ENCODE data around the gene CERS4. TPM values are rescaled to one million over a fixed set of nuclear protein-coding genes. Genes with fewer than 3 reads are reported as not detected.
A peak's percentile ranks its signal among the peaks of the same experiment; 100 is the strongest.

CERS4 gene
- total and polyA plus RNA-seq, 2 donors from 2014 or later, result 36.5 to 65.5 TPM

DNA sequence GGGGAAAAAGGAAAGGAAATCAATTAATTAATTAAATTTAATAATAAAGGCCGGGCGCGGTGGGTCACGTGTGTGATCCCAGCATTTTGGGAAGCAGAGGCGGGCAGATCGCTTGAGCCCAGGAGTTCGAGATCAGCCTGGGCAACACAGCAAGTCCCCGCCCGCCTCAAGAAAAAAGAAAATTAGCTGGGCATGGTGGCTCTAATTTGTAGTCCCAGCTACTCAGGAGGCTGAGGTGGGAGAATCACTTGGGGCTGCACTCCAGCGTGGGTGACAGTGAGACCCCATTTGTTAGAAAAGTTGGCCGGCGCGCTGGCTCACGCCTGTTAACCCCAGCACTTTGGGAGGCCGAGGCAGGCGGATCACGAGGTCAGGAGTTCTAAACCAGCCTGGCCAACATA is 99.7 kb downstream of the CERS4 start:
- no peaks in the 10 kb centered on the region for H3K9me3 ChIP-seq (ENCODE audit: control insufficient read depth in 2 of 3, insufficient read depth in 1 of 3, low read length in 3 of 3)
- TF ChIP-seq, protein P1, sequence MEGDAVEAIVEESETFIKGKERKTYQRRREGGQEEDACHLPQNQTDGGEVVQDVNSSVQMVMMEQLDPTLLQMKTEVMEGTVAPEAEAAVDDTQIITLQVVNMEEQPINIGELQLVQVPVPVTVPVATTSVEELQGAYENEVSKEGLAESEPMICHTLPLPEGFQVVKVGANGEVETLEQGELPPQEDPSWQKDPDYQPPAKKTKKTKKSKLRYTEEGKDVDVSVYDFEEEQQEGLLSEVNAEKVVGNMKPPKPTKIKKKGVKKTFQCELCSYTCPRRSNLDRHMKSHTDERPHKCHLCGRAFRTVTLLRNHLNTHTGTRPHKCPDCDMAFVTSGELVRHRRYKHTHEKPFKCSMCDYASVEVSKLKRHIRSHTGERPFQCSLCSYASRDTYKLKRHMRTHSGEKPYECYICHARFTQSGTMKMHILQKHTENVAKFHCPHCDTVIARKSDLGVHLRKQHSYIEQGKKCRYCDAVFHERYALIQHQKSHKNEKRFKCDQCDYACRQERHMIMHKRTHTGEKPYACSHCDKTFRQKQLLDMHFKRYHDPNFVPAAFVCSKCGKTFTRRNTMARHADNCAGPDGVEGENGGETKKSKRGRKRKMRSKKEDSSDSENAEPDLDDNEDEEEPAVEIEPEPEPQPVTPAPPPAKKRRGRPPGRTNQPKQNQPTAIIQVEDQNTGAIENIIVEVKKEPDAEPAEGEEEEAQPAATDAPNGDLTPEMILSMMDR (IDR thresholded peaks at IDR 0.05; ENCODE audit: borderline replicate concordance, extremely low read depth, insufficient read depth), result no peak
- peaks cover 0 to 20% (median 0%) of the 10 kb centered on the region in 3 donors for H3K4me1 ChIP-seq (ENCODE audit: control insufficient read depth in 2 of 3, insufficient read depth in 2 of 3, low read depth in 1 of 3, low read length in 3 of 3)
- H3K9ac ChIP-seq (ENCODE audit: low read length in 3 of 3), result no peak overlapping the region
- FAIRE-seq, result no peak
- no peak overlapping the region for H3K27ac ChIP-seq (ENCODE audit: low read depth in 2 of 2, low read length in 2 of 2)
- H3K4me3 ChIP-seq (ENCODE audit: low read length in 3 of 3), result peak overlapping the region in 2 of 3 donors; percentile 59 to 82
- intact Hi-C loops (cut with DNase I), result no loop called here
- H3K36me3 ChIP-seq (ENCODE audit: control insufficient read depth in 2 of 3, insufficient read depth in 3 of 3, low read length in 3 of 3), result peaks cover 0 to 4% (median 3%) of the 10 kb centered on the region in 3 donors
- H3K27me3 ChIP-seq (ENCODE audit: control insufficient read depth, insufficient read depth, low read length), result no peaks in the 10 kb centered on the region
- peak in 1 of 5 donors; percentile 36 for DNase-seq

DNA sequence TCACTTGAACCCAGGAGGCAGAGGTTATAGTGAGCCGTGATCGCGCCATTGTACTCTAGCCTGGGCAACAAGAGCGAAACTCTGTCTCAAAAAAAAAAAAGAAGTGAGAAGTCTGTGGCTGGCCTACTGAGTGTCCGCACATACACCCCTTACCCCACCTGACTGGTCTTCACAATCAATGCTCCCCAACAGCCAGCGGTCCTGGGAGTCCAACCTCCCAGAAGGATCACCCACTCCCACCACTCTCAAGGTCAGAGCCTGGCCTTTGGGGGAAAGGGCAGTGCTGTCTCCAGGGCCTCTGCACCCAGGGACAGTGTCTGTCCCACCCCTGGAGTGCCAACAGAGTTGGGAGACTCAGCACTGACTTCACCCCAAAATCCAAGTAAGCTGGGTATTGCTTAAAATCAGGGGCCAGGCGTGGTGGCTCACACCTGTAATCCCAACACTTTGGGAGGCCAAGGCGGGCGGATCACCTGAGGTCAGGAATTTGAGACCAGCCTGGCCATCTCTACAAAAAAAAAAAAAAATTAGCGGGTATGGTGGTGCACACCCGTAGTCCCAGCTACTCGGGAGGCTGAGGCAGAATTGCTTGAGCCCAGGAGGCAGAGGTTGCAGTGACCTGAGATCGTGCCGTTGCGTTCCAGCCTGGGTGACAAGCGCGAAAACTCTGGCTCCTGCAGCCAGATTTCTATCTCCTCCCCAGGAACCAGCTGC is 101.3 kb downstream of the CERS4 start:
- H3K36me3 ChIP-seq (ENCODE audit: control insufficient read depth in 2 of 3, insufficient read depth in 3 of 3, low read length in 3 of 3), result peaks cover 3 to 13% (median 12%) of the 10 kb centered on the region in 3 donors
- intact Hi-C loops (cut with DNase I), result no loop called here
- TF ChIP-seq, protein P1 (IDR thresholded peaks at IDR 0.05; ENCODE audit: borderline replicate concordance, extremely low read depth, insufficient read depth), result no peak
- H3K9ac ChIP-seq (ENCODE audit: low read length in 3 of 3), result no peak overlapping the region
- H3K4me3 ChIP-seq (ENCODE audit: low read length in 3 of 3), result no peak overlapping the region
- DNase-seq (peak in 1 of 5 donors; percentile 22), FAIRE-seq (no peak)
- H3K9me3 ChIP-seq (ENCODE audit: control insufficient read depth in 2 of 3, insufficient read depth in 1 of 3, low read length in 3 of 3), result no peaks in the 10 kb centered on the region
- H3K27ac ChIP-seq (ENCODE audit: low read depth in 2 of 2, low read length in 2 of 2), result no peak overlapping the region
- H3K4me1 ChIP-seq (ENCODE audit: control insufficient read depth in 2 of 3, insufficient read depth in 2 of 3, low read depth in 1 of 3, low read length in 3 of 3), result peaks cover 0 to 20% (median 0%) of the 10 kb centered on the region in 3 donors
- H3K27me3 ChIP-seq (ENCODE audit: control insufficient read depth, insufficient read depth, low read length), result no peaks in the 10 kb centered on the region

DNA sequence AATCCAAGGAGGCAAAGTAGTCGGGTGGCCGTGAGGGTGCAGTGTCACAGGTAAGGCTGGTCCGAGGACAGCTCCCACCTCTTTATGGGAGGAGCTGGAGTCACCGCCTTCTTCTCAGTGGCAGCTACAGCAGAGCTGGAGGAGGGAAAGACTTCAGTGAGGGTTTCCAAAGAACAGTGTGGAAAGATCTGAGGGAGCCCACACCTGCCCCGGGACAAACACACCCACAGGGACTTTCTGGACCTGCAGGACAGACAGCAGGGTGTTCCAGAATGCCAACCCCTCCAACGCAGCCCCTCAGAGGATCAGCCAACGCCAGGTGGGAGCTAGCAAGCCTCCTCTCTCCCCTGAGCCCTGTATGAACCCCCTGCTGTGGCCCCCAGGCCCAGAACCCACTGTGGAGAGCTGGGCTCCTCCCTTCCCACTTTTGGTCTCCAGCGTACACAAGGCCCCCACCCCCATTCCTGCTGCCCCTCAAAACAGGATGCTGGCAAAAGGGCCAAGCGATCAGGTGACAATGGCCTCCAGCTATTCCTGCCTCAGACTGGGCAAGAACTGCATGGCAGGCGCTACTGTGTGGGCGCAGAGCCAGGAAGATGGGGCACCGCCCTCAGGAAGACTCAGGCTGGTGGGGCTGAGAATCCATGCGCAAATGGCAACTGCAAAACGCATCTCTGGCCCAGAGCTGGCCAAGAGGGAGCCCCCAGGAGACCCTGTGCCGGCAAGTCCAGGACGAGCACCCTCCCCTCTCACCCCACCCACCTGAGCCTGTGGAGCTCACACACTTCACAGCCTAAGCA is 102.5 kb downstream of the CERS4 start:
- DNase-seq, result peak in 1 of 5 donors; percentile 46
- no peak for FAIRE-seq
- TF ChIP-seq, protein P1 (IDR thresholded peaks at IDR 0.05; ENCODE audit: borderline replicate concordance, extremely low read depth, insufficient read depth), result no peak
- peaks cover 3 to 17% (median 13%) of the 10 kb centered on the region in 3 donors for H3K36me3 ChIP-seq (ENCODE audit: control insufficient read depth in 2 of 3, insufficient read depth in 3 of 3, low read length in 3 of 3)
- no peak overlapping the region for H3K9ac ChIP-seq (ENCODE audit: low read length in 3 of 3)
- H3K9me3 ChIP-seq (ENCODE audit: control insufficient read depth in 2 of 3, insufficient read depth in 1 of 3, low read length in 3 of 3), result no peaks in the 10 kb centered on the region
- H3K27ac ChIP-seq (ENCODE audit: low read depth in 2 of 2, low read length in 2 of 2), result no peak overlapping the region
- intact Hi-C loops (cut with DNase I), result no loop called here
- H3K4me3 ChIP-seq (ENCODE audit: low read length in 3 of 3), result no peak overlapping the region
- H3K27me3 ChIP-seq (ENCODE audit: control insufficient read depth, insufficient read depth, low read length), result no peaks in the 10 kb centered on the region
- peaks cover 0 to 20% (median 0%) of the 10 kb centered on the region in 3 donors for H3K4me1 ChIP-seq (ENCODE audit: control insufficient read depth in 2 of 3, insufficient read depth in 2 of 3, low read depth in 1 of 3, low read length in 3 of 3)

Other genes starting within 250 kb of the CERS4 start
- 64.7 TPM for gene ELAVL1, start 203.7 kb upstream of the CERS4 start, total RNA-seq
- 34.6 TPM for gene ELAVL1, start 203.7 kb upstream of the CERS4 start, polyA plus RNA-seq (ENCODE audit: insufficient read depth, low read depth, low replicate concordance)
- not detected for gene CCL25, start 156.6 kb upstream of the CERS4 start, total RNA-seq
- gene CCL25, start 156.6 kb upstream of the CERS4 start, polyA plus RNA-seq (ENCODE audit: insufficient read depth, low read depth, low replicate concordance), result not detected
- 0.44 TPM for gene FBN3, start 59.8 kb upstream of the CERS4 start, total RNA-seq
- 0.56 TPM for gene FBN3, start 59.8 kb upstream of the CERS4 start, polyA plus RNA-seq (ENCODE audit: insufficient read depth, low read depth, low replicate concordance)
- gene CD320, start 99.0 kb downstream of the CERS4 start, total RNA-seq, result 26.1 TPM
- gene CD320, start 99.0 kb downstream of the CERS4 start, polyA plus RNA-seq (ENCODE audit: insufficient read depth, low read depth, low replicate concordance), result 63.1 TPM
- gene NDUFA7, start 112.0 kb downstream of the CERS4 start, total RNA-seq, result 51.2 TPM
- 304 TPM for gene NDUFA7, start 112.0 kb downstream of the CERS4 start, polyA plus RNA-seq (ENCODE audit: insufficient read depth, low read depth, low replicate concordance)
- gene RPS28, start 112.1 kb downstream of the CERS4 start, total RNA-seq, result 1,258 TPM
- 1,887 TPM for gene RPS28, start 112.1 kb downstream of the CERS4 start, polyA plus RNA-seq (ENCODE audit: insufficient read depth, low read depth, low replicate concordance)
- gene KANK3, start 133.9 kb downstream of the CERS4 start, total RNA-seq, result 26.6 TPM
- 15.0 TPM for gene KANK3, start 133.9 kb downstream of the CERS4 start, polyA plus RNA-seq (ENCODE audit: insufficient read depth, low read depth, low replicate concordance)
- 7.2 TPM for gene ANGPTL4, start 154.8 kb downstream of the CERS4 start, total RNA-seq
- gene ANGPTL4, start 154.8 kb downstream of the CERS4 start, polyA plus RNA-seq (ENCODE audit: insufficient read depth, low read depth, low replicate concordance), result 40.3 TPM
- gene RAB11B, start 181.0 kb downstream of the CERS4 start, total RNA-seq, result 146 TPM
- 148 TPM for gene RAB11B, start 181.0 kb downstream of the CERS4 start, polyA plus RNA-seq (ENCODE audit: insufficient read depth, low read depth, low replicate concordance)
- gene MARCHF2, start 203.9 kb downstream of the CERS4 start, total RNA-seq, result 48.4 TPM
- gene MARCHF2, start 203.9 kb downstream of the CERS4 start, polyA plus RNA-seq (ENCODE audit: insufficient read depth, low read depth, low replicate concordance), result 46.5 TPM
- gene HNRNPM, start 235.6 kb downstream of the CERS4 start, total RNA-seq, result 164 TPM
- gene HNRNPM, start 235.6 kb downstream of the CERS4 start, polyA plus RNA-seq (ENCODE audit: insufficient read depth, low read depth, low replicate concordance), result 103 TPM

Data from kidney (tissue), 14 donors.